Measurements from ENCODE around the gene PYCARD.

DNA sequence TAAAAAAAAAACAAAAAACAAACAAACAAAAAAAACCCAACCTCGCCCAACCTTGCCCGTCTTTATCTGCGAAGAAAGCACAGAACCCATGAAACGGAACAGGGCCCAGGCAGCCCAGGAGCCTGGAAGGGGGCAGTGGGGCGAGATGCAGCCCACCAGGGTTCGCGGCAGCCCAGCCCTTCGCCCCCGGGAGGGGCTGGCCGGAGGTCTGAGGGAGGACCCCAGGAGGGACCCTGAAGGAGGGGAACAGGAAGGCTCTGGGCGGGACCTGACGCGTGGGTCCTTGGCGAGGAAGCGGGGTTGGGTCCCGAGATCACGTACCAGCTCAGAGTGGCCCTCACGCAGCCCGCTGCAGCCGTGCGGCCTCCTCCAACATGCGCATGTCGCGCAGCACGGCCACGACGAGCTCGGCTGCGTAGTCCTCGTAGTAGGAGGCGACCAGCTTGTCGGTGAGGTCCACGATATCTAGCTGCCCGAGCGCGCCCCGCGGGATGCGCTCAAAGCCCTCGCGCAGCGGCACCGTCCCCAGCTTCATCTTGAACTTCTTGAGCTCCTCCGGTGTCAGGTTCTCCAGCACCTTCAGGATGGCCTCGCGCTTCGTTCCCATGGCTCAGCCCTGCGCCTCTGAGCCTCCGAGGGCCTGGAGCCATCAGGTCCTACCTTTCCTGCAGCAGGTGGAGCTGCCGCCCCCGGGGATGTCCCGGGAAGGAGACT is 14.0 kb upstream of the PYCARD start, which contains the start of gene PYDC1:
- TF ChIP-seq, protein P1, sequence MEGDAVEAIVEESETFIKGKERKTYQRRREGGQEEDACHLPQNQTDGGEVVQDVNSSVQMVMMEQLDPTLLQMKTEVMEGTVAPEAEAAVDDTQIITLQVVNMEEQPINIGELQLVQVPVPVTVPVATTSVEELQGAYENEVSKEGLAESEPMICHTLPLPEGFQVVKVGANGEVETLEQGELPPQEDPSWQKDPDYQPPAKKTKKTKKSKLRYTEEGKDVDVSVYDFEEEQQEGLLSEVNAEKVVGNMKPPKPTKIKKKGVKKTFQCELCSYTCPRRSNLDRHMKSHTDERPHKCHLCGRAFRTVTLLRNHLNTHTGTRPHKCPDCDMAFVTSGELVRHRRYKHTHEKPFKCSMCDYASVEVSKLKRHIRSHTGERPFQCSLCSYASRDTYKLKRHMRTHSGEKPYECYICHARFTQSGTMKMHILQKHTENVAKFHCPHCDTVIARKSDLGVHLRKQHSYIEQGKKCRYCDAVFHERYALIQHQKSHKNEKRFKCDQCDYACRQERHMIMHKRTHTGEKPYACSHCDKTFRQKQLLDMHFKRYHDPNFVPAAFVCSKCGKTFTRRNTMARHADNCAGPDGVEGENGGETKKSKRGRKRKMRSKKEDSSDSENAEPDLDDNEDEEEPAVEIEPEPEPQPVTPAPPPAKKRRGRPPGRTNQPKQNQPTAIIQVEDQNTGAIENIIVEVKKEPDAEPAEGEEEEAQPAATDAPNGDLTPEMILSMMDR (IDR thresholded peaks at IDR 0.05; ENCODE audit: poor library complexity, severe bottlenecking) = no peak
- TF ChIP-seq MXI1 (conservative IDR thresholded peaks at IDR 0.05; ENCODE audit: poor library complexity, severe bottlenecking) = no peak
- TF ChIP-seq EP300 (conservative IDR thresholded peaks at IDR 0.05; ENCODE audit: poor library complexity, severe bottlenecking) = no peak
- no peak for TF ChIP-seq EZH2 (IDR thresholded peaks at IDR 0.05; ENCODE audit: borderline replicate concordance, insufficient read depth, low read length, poor library complexity, severe bottlenecking)
- no peak for TF ChIP-seq RAD21 (conservative IDR thresholded peaks at IDR 0.05)
- no peak for TF ChIP-seq POLR2AphosphoS5 (IDR thresholded peaks at IDR 0.05)
- no peak for TF ChIP-seq TAF1 (IDR thresholded peaks at IDR 0.05; ENCODE audit: low read depth)
- no peak for TF ChIP-seq SMC3 (conservative IDR thresholded peaks at IDR 0.05; ENCODE audit: poor library complexity)

Measured in neural cell (in vitro differentiated cells).